ENCODE measurements around the gene GABPA.

The GABPA gene

GRCh38 chr21:25760061-25760460 is 25.3 kb downstream of the GABPA start:
- ATAC-seq (ENCODE audit: insufficient read depth, low read depth): no peak
- Histone ChIP-seq H3K36me3 (ENCODE audit: insufficient read depth, low read length) (peaks cover 72% of the 10 kb centered on the region), H4K20me1 (ENCODE audit: insufficient read depth, low read length) (no peaks in the 10 kb centered on the region)

DNA sequence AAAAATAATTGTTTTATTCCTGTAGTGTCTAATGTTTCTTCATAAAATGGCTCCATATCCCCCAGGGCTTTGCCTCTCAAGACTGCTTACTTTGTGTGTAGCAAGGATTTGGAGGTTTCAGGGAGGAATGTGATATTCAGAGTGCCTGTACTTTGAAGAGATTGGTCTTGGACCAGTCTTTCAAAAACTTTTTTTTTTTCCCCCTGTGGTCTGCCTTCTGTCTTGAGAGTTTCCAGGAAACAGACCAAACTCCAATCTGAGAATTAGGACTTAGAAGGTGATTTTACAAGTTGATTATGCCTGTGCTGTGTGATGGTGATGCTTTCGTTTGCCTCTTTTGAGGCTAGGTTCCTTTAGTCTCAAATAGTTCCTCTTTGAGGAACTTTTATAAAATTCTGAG is 25.9 kb downstream of the GABPA start:
- no peak for DNase-seq
- H3K79me2 ChIP-seq (ENCODE audit: insufficient read depth, low read length): no peaks in the 10 kb centered on the region
- H3K27ac ChIP-seq (ENCODE audit: low read length): no peak overlapping the region
- TF ChIP-seq EZH2 (IDR thresholded peaks at IDR 0.05; ENCODE audit: borderline replicate concordance, low read depth, low read length, severe bottlenecking): no peak
- TF ChIP-seq CTCF (IDR thresholded peaks at IDR 0.05; ENCODE audit: borderline replicate concordance, extremely low read depth, low read length, poor library complexity, severe bottlenecking): no peak
- H3K4me3 ChIP-seq (ENCODE audit: low read depth in 1 of 2, low read length in 2 of 2): no peak overlapping the region
- no peak overlapping the region for H2AFZ ChIP-seq (ENCODE audit: low read depth, low read length)
- H3K9ac ChIP-seq (ENCODE audit: low read depth, low read length): no peak overlapping the region
- H3K27me3 ChIP-seq (ENCODE audit: insufficient read depth, low read length, poor library complexity): no peaks in the 10 kb centered on the region
- H3K4me2 ChIP-seq (ENCODE audit: insufficient read depth, low read length): no peak overlapping the region
- H3K4me1 ChIP-seq (ENCODE audit: insufficient read depth, low read length): no peaks in the 10 kb centered on the region
- no peaks in the 10 kb centered on the region for H3K9me3 ChIP-seq (ENCODE audit: insufficient read depth, low read length, severe bottlenecking)
- H3K36me3 ChIP-seq (ENCODE audit: insufficient read depth, low read length): peaks cover 74% of the 10 kb centered on the region
- no peaks in the 10 kb centered on the region for H4K20me1 ChIP-seq (ENCODE audit: insufficient read depth, low read length)
- ATAC-seq (ENCODE audit: insufficient read depth, low read depth): no peak

More at GRCh38 chr21:25760061-25760460, 25.3 kb downstream of the GABPA start:
- Histone ChIP-seq H3K4me2 (ENCODE audit: insufficient read depth, low read length) (no peak overlapping the region), H3K4me3 (ENCODE audit: low read depth in 1 of 2, low read length in 2 of 2) (no peak overlapping the region), H3K9me3 (ENCODE audit: insufficient read depth, low read length, severe bottlenecking) (no peaks in the 10 kb centered on the region), H2AFZ (ENCODE audit: low read depth, low read length) (no peak overlapping the region), H3K9ac (ENCODE audit: low read depth, low read length) (no peak overlapping the region), H3K27ac (ENCODE audit: low read length) (no peak overlapping the region), H3K27me3 (ENCODE audit: insufficient read depth, low read length, poor library complexity) (no peaks in the 10 kb centered on the region), H3K79me2 (ENCODE audit: insufficient read depth, low read length) (no peaks in the 10 kb centered on the region), H3K4me1 (ENCODE audit: insufficient read depth, low read length) (no peaks in the 10 kb centered on the region)
- TF ChIP-seq CTCF (IDR thresholded peaks at IDR 0.05; ENCODE audit: borderline replicate concordance, extremely low read depth, low read length, poor library complexity, severe bottlenecking) (no peak), EZH2 (IDR thresholded peaks at IDR 0.05; ENCODE audit: borderline replicate concordance, low read depth, low read length, severe bottlenecking) (no peak)
- no peak for DNase-seq

- Histone ChIP-seq H4K20me1 (ENCODE audit: insufficient read depth, low read length) (no peaks in the 10 kb centered on the region), H3K27ac (ENCODE audit: low read length) (no peak overlapping the region)
- no peak for ATAC-seq (ENCODE audit: insufficient read depth, low read depth)
These were observed 29.3 kb downstream of the GABPA start for GRCh38 chr21:25764065-25764464.

More at GRCh38 chr21:25764065-25764464, 29.3 kb downstream of the GABPA start:
- Histone ChIP-seq H3K4me1 (ENCODE audit: insufficient read depth, low read length) (no peaks in the 10 kb centered on the region), H3K27me3 (ENCODE audit: insufficient read depth, low read length, poor library complexity) (no peaks in the 10 kb centered on the region), H2AFZ (ENCODE audit: low read depth, low read length) (no peak overlapping the region), H3K9me3 (ENCODE audit: insufficient read depth, low read length, severe bottlenecking) (no peaks in the 10 kb centered on the region), H3K36me3 (ENCODE audit: insufficient read depth, low read length) (peaks cover 77% of the 10 kb centered on the region), H3K4me2 (ENCODE audit: insufficient read depth, low read length) (no peak overlapping the region), H3K4me3 (ENCODE audit: low read depth in 1 of 2, low read length in 2 of 2) (no peak overlapping the region), H3K9ac (ENCODE audit: low read depth, low read length) (no peak overlapping the region), H3K79me2 (ENCODE audit: insufficient read depth, low read length) (no peaks in the 10 kb centered on the region)
- DNase-seq: no peak
- no peak for TF ChIP-seq EZH2 (IDR thresholded peaks at IDR 0.05; ENCODE audit: borderline replicate concordance, low read depth, low read length, severe bottlenecking)
- TF ChIP-seq CTCF (IDR thresholded peaks at IDR 0.05; ENCODE audit: borderline replicate concordance, extremely low read depth, low read length, poor library complexity, severe bottlenecking): no peak

Measured in DND-41 (cell line).